GM11168 (cell line): ENCODE measurements around the gene RPL37.
"Not testable (repeated sequence)": the region's sequence is repeated elsewhere in the genome, so short reads cannot be mapped to it uniquely, and the experiment has no call there.

Experiments used
- in situ Hi-C: fragments of 300-500 bp; cut with MboI; formaldehyde crosslinking; loops from one replicate; pipeline ENCODE4 v1.12.0; 2022; ENCODE audit warnings: low sequenced_read_pairs; ENCODE audit not compliant: unreplicated experiment

The RPL37 gene

GRCh38 chr5:40798012-40798800, 36.8 kb downstream of the RPL37 start, which contains the start of gene PRKAA1:
Gene PRKAA1 (minus strand): TSS chr5:40798374. CDS start chr5:40798189, 185 bp downstream.
- in situ Hi-C loops = no loop called here

- in situ Hi-C loops = no loop called here
These were observed 37.6 kb downstream of the RPL37 start for GRCh38 chr5:40797273-40798011.

GRCh38 chr5:40796487-40796889, 38.5 kb downstream of the RPL37 start:
- in situ Hi-C loops = no loop called here

- in situ Hi-C loops = not testable (repeated sequence)
These were observed 40.1 kb downstream of the RPL37 start for GRCh38 chr5:40794877-40795276.

- in situ Hi-C loops = not testable (repeated sequence)
These were observed 40.7 kb downstream of the RPL37 start for GRCh38 chr5:40794340-40794739.

- in situ Hi-C loops = not testable (repeated sequence)
These were observed 42.3 kb downstream of the RPL37 start for GRCh38 chr5:40792691-40793090.

GRCh38 chr5:40791715-40792139, 43.3 kb downstream of the RPL37 start:
- in situ Hi-C loops = no loop called here

- in situ Hi-C loops = no loop called here
These were observed 44.0 kb downstream of the RPL37 start for GRCh38 chr5:40790947-40791593.

- in situ Hi-C loops = not testable (repeated sequence)
These were observed 46.1 kb downstream of the RPL37 start for GRCh38 chr5:40788941-40789340.

GRCh38 chr5:40787986-40788385, 47.0 kb downstream of the RPL37 start:
- in situ Hi-C loops = no loop called here

- in situ Hi-C loops = not testable (repeated sequence)
These were observed 48.4 kb downstream of the RPL37 start for GRCh38 chr5:40786664-40787063.

GRCh38 chr5:40784916-40785315, 50.1 kb downstream of the RPL37 start:
- in situ Hi-C loops = no loop called here

- in situ Hi-C loops = no loop called here
These were observed 50.9 kb downstream of the RPL37 start for GRCh38 chr5:40784027-40784653.

- in situ Hi-C loops = no loop called here
These were observed 53.1 kb downstream of the RPL37 start for GRCh38 chr5:40781843-40782409.

GRCh38 chr5:40780858-40781257, 54.2 kb downstream of the RPL37 start:
- in situ Hi-C loops = no loop called here

GRCh38 chr5:40780199-40780598, 54.8 kb downstream of the RPL37 start:
- in situ Hi-C loops = no loop called here

GRCh38 chr5:40779561-40779960, 55.5 kb downstream of the RPL37 start:
- in situ Hi-C loops = no loop called here

- in situ Hi-C loops = no loop called here
These were observed 56.9 kb downstream of the RPL37 start for GRCh38 chr5:40778133-40778532.

- in situ Hi-C loops = no loop called here
These were observed 58.4 kb downstream of the RPL37 start for GRCh38 chr5:40776658-40776977.
